SH-SY5Y (cell line): ENCODE measurements around the gene IL13RA2.

ENCODE experiments used
- GATA2 ChIP-seq: IDR thresholded peaks from 2 replicates; pipeline ENCODE4 v1.6.1; 2011; ENCODE audit warnings: mild to moderate bottlenecking, low read depth, low read length
- GATA3 ChIP-seq: IDR thresholded peaks from 2 replicates; pipeline ENCODE4 v1.6.1; 2011; ENCODE audit warnings: low read depth, mild to moderate bottlenecking, low read length, moderate library complexity

GRCh38 chrX:115017455-115017854 is at the start of gene IL13RA2:
- no peak for TF ChIP-seq GATA2
- no peak for TF ChIP-seq GATA3
